CD14-positive monocyte (primary cell): Measurements from ENCODE around the gene DNMBP. TPM values are rescaled to one million over a fixed set of nuclear protein-coding genes. Genes with fewer than 3 reads are reported as not detected.

Experiments used
- DNase-seq, 3 donors: peaks; one replicate each; pipeline ENCODE4 v3.0.0-alpha.2; 2011 to 2022
- H2AFZ ChIP-seq: 2 replicates; pipeline ENCODE4 v1.6.0; 2012; ENCODE audit warnings: mild to moderate bottlenecking, low read depth, low read length, inconsistent platforms; ENCODE audit not compliant: insufficient read depth, poor library complexity, severe bottlenecking
- H3K27ac ChIP-seq, 2 donors: 1 replicate in 1 of 2; 2 replicates in 1 of 2; pipeline ENCODE4 v1.5.1; 2012 to 2013; ENCODE audit warnings: low read length in 2 of 2, control low read depth in 1 of 2, inconsistent platforms in 1 of 2, low read depth in 1 of 2, mild to moderate bottlenecking in 1 of 2
- H3K27me3 ChIP-seq, 2 donors: one replicate each; pipeline versions ENCODE4 v1.6.0 to v1.6.1; 2011 to 2013; ENCODE audit warnings: low read length in 2 of 2; ENCODE audit not compliant: control insufficient read depth in 2 of 2, insufficient read depth in 2 of 2
- H3K36me3 ChIP-seq, 2 donors: replicated peaks in 1 of 2; 1 replicate in 1 of 2; 2 replicates in 1 of 2; pipeline versions ENCODE4 v1.5.1 to v1.6.1; 2012 to 2013; ENCODE audit warnings: low read length in 2 of 2, control low read depth in 1 of 2, inconsistent platforms in 1 of 2, mild to moderate bottlenecking in 1 of 2; ENCODE audit not compliant: insufficient read depth in 2 of 2, control insufficient read depth in 1 of 2
- H3K4me1 ChIP-seq, 2 donors: 1 replicate in 1 of 2; 2 replicates in 1 of 2; pipeline versions ENCODE4 v1.5.1 to v1.6.1; 2012 to 2013; ENCODE audit warnings: low read length in 2 of 2, control low read depth in 1 of 2, inconsistent platforms in 1 of 2, mild to moderate bottlenecking in 1 of 2, moderate library complexity in 1 of 2; ENCODE audit not compliant: insufficient read depth in 2 of 2, control insufficient read depth in 1 of 2
- H3K4me2 ChIP-seq: replicated peaks from 2 replicates; pipeline ENCODE3; 2012; ENCODE audit warnings: low read length, moderate library complexity, mild to moderate bottlenecking; ENCODE audit not compliant: poor library complexity, severe bottlenecking; ENCODE audit errors: extremely low read depth
- H3K4me3 ChIP-seq, 3 experiments: fragments of 200-600 bp in 1 of 3; sonication (generic) in 1 of 3; replicated peaks in 1 of 3; 1 replicate in 2 of 3; 2 replicates in 1 of 3; pipeline ENCODE4 v1.5.1; 2011 to 2013; ENCODE audit warnings: low read length in 3 of 3, mild to moderate bottlenecking in 3 of 3, control low read depth in 2 of 3, low read depth in 2 of 3, inconsistent platforms in 1 of 3, moderate library complexity in 1 of 3
- H3K79me2 ChIP-seq: 2 replicates; pipeline ENCODE4 v1.6.0; 2012; ENCODE audit warnings: mild to moderate bottlenecking, control low read depth, inconsistent platforms, low read length, moderate library complexity; ENCODE audit not compliant: insufficient read depth
- H3K9ac ChIP-seq: 2 replicates; pipeline ENCODE4 v1.6.0; 2017; ENCODE audit warnings: low read length, mild to moderate bottlenecking; ENCODE audit not compliant: insufficient read depth, poor library complexity, severe bottlenecking
- H3K9me3 ChIP-seq, 2 donors: replicated peaks in 1 of 2; 1 replicate in 1 of 2; 2 replicates in 1 of 2; pipeline versions ENCODE4 v1.5.1 to v1.6.1; 2012 to 2013; ENCODE audit warnings: low read length in 2 of 2, control low read depth in 1 of 2; ENCODE audit not compliant: control insufficient read depth in 1 of 2, insufficient read depth in 1 of 2
- H4K20me1 ChIP-seq: 2 replicates; pipeline ENCODE4 v1.6.0; 2012; ENCODE audit warnings: mild to moderate bottlenecking, low read length, control low read depth, moderate library complexity; ENCODE audit not compliant: insufficient read depth
- H3K27ac Mint-ChIP-seq, 7 donors: one replicate each; pipeline ENCODE4 v1.8.0; 2020; ENCODE audit warnings: mild to moderate bottlenecking in 7 of 7, mixed read lengths in 7 of 7, moderate library complexity in 6 of 7, inconsistent platforms in 2 of 7
- H3K27me3 Mint-ChIP-seq, 3 donors: one replicate each; pipeline ENCODE4 v1.8.0; 2021 to 2022; ENCODE audit warnings: low read depth in 3 of 3, mild to moderate bottlenecking in 3 of 3, mixed read lengths in 3 of 3, moderate library complexity in 3 of 3, inconsistent platforms in 1 of 3
- H3K36me3 Mint-ChIP-seq, 2 donors: one replicate each; pipeline ENCODE4 v1.8.0; 2020; ENCODE audit warnings: mixed read lengths in 2 of 2, inconsistent platforms in 1 of 2, mild to moderate bottlenecking in 1 of 2
- H3K4me1 Mint-ChIP-seq: one replicate; pipeline ENCODE4 v1.8.0; 2020; ENCODE audit warnings: mild to moderate bottlenecking, mixed read lengths
- H3K4me3 Mint-ChIP-seq, 2 donors: one replicate each; pipeline ENCODE4 v1.8.0; 2020; ENCODE audit warnings: mild to moderate bottlenecking in 2 of 2, mixed read lengths in 2 of 2, moderate library complexity in 1 of 2
- H3K9me3 Mint-ChIP-seq, 7 donors: one replicate each; pipeline ENCODE4 v1.8.0; 2020 to 2022; ENCODE audit warnings: mixed read lengths in 7 of 7, mild to moderate bottlenecking in 6 of 7, moderate library complexity in 6 of 7, inconsistent platforms in 2 of 7
- CTCF ChIP-seq: fragments of 200-600 bp; IDR thresholded peaks from one replicate; pipeline ENCODE4 v1.8.0; 2022; ENCODE audit warnings: antibody characterized with exemption, mild to moderate bottlenecking
- WGBS: methylation state at CpG from one replicate; pipeline ENCODE4 v1.1.5; 2013; ENCODE audit warnings: missing lambda C conversion rate; ENCODE audit not compliant: insufficient coverage; 5-methylcytosine and 5-hydroxymethylcytosine counted together
- intact Hi-C, 2 donors: fragments of 100-400 bp; cut with micrococcal nuclease; formaldehyde crosslinking; loops; one replicate each; pipeline versions ENCODE4 v1.15.0 to v1.15.1; 2023
- polyA plus RNA-seq, 3 donors: library from polyadenylated mRNA; depleted of rRNA in 1 of 3; unstranded in 2 of 3; stranded (reverse) in 1 of 3; fragments of 300-500 nt in 2 of 3; fragments of >200 nt in 1 of 3; fragmentation: Illumina TruSeq in 2 of 3; gene quantifications; 1 replicate in 2 of 3; 2 replicates in 1 of 3; pipeline ENCODE4 v1.2.3, GENCODE V29; 2012 to 2021

The DNMBP gene
- polyA plus RNA-seq, 3 donors, result 0.83 to 10.3 (median 1.2) TPM

GRCh38 chr10:99967961-99968360, 41.8 kb downstream of the DNMBP start:
- no peak overlapping the region for H3K4me3 Mint-ChIP-seq
- Histone ChIP-seq H2AFZ (no peak overlapping the region), H3K4me2 (no peak overlapping the region), H3K9ac (no peak overlapping the region), H3K9me3 (no peaks in the 10 kb centered on the region), H3K4me3 (no peak overlapping the region), H3K36me3 (peaks cover 12 to 40% of the 10 kb centered on the region in 2 donors), H3K27me3 (no peaks in the 10 kb centered on the region), H3K4me1 (peaks cover 8% of the 10 kb centered on the region in 2 donors), H3K27ac (no peak overlapping the region), H3K79me2 (no peaks in the 10 kb centered on the region), H4K20me1 (no peaks in the 10 kb centered on the region)
- peaks cover 0 to 4% (median 0%) of the 10 kb centered on the region in 3 donors for H3K27me3 Mint-ChIP-seq
- intact Hi-C loops, result no loop called here
- no peak for TF ChIP-seq CTCF
- H3K4me1 Mint-ChIP-seq, result peaks cover 7% of the 10 kb centered on the region
- no peaks in the 10 kb centered on the region for H3K9me3 Mint-ChIP-seq
- H3K27ac Mint-ChIP-seq, result no peak overlapping the region
- DNase-seq, result no peak
- 96% methylated on average over 3 of the region's 7 CpGs for WGBS
- H3K36me3 Mint-ChIP-seq, result peaks cover 38 to 42% of the 10 kb centered on the region in 2 donors

GRCh38 chr10:99966306-99966705, 43.4 kb downstream of the DNMBP start:
- intact Hi-C loops, result no loop called here
- peaks cover 37 to 38% of the 10 kb centered on the region in 2 donors for H3K36me3 Mint-ChIP-seq
- Histone ChIP-seq H3K4me3 (no peak overlapping the region), H3K27ac (no peak overlapping the region), H3K79me2 (no peaks in the 10 kb centered on the region), H4K20me1 (no peaks in the 10 kb centered on the region), H3K36me3 (peaks cover 12 to 40% of the 10 kb centered on the region in 2 donors), H3K27me3 (no peaks in the 10 kb centered on the region), H3K9ac (no peak overlapping the region), H3K4me1 (peaks cover 8% of the 10 kb centered on the region in 2 donors), H2AFZ (no peak overlapping the region), H3K4me2 (no peak overlapping the region), H3K9me3 (no peaks in the 10 kb centered on the region)
- peaks cover 0 to 4% (median 0%) of the 10 kb centered on the region in 3 donors for H3K27me3 Mint-ChIP-seq
- peak overlapping the region in 1 of 7 donors; percentile 43 for H3K27ac Mint-ChIP-seq
- peaks cover 7% of the 10 kb centered on the region for H3K4me1 Mint-ChIP-seq
- WGBS, result no CpG with 5 or more reads among the region's 3 CpGs
- DNase-seq, result no peak
- H3K9me3 Mint-ChIP-seq, result no peaks in the 10 kb centered on the region
- H3K4me3 Mint-ChIP-seq, result no peak overlapping the region
- TF ChIP-seq CTCF, result no peak
